ENCODE results near the gene TGFBR3L. TPM values are rescaled to one million over a fixed set of nuclear protein-coding genes. Genes with fewer than 3 reads are reported as not detected.

The TGFBR3L gene
- total RNA-seq, 1 experiment from 2014 or later: 4.1 TPM

- POLR2A ChIA-PET: no interaction called here
- Mint-ChIP-seq H3K9me3 (no peaks in the 10 kb centered on the region), H3K27ac (no peak overlapping the region), H3K4me1 (peaks cover 2% of the 10 kb centered on the region; the same call in 1 of the 2 replicates), H3K27me3 (ENCODE audit: low read depth) (no peaks in the 10 kb centered on the region), H3K36me3 (peaks cover 28% of the 10 kb centered on the region), H3K4me3 (no peak overlapping the region)
- DNase-seq (ENCODE audit: low spot score): no peak
- CTCF ChIA-PET: interaction anchor here (0.6 to 2.5 kb wide), 5 partner anchors 11 to 322 kb away, joined by 3 to 43 read pairs (median 4); partner anchors contain the start of genes SNAPC2 and TIMM44
- TF ChIP-seq RORB (CRISPR knock-in tag; IDR thresholded peaks at IDR 0.05): no peak
- no peak for TF ChIP-seq TEAD4 (CRISPR knock-in tag; IDR thresholded peaks at IDR 0.05)
- no peak for TF ChIP-seq PRDM15 (CRISPR knock-in tag; IDR thresholded peaks at IDR 0.05)
- no peak for TF ChIP-seq OVOL2 (CRISPR knock-in tag; IDR thresholded peaks at IDR 0.05; ENCODE audit: borderline replicate concordance)
- TF ChIP-seq E2F1 (CRISPR knock-in tag; IDR thresholded peaks at IDR 0.05): no peak
- ATAC-seq: no peak
Measured at GRCh38 chr19:7931221-7932061, 16.8 kb downstream of the TGFBR3L start.

- Mint-ChIP-seq H3K4me1 (no peaks in the 10 kb centered on the region), H3K27ac (no peak overlapping the region), H3K36me3 (peaks cover 34% of the 10 kb centered on the region), H3K9me3 (no peaks in the 10 kb centered on the region), H3K27me3 (ENCODE audit: low read depth) (no peaks in the 10 kb centered on the region), H3K4me3 (no peak overlapping the region)
- POLR2A ChIA-PET: no interaction called here
- CTCF ChIA-PET: interaction anchor here (1.2 to 1.6 kb wide), 3 partner anchors 12 to 74 kb away, joined by 3 to 4 read pairs (median 3); partner anchors contain the start of gene TIMM44
- no peak for ATAC-seq
- DNase-seq (ENCODE audit: low spot score): no peak
- TF ChIP-seq ZNF532 (CRISPR knock-in tag; IDR thresholded peaks at IDR 0.05; ENCODE audit: borderline replicate concordance) (no peak), ZBTB43 (CRISPR knock-in tag; IDR thresholded peaks at IDR 0.05) (no peak), ZNF671 (CRISPR knock-in tag; IDR thresholded peaks at IDR 0.05) (no peak), AFF4 (CRISPR knock-in tag; IDR thresholded peaks at IDR 0.05; ENCODE audit: borderline replicate concordance) (no peak), ZSCAN18 (CRISPR knock-in tag; IDR thresholded peaks at IDR 0.05) (no peak), ELF4 (CRISPR knock-in tag; IDR thresholded peaks at IDR 0.05; ENCODE audit: low read depth) (no peak), TEAD4 (CRISPR knock-in tag; IDR thresholded peaks at IDR 0.05) (no peak), NFE2L1 (CRISPR knock-in tag; IDR thresholded peaks at IDR 0.05) (no peak), PRRX2 (CRISPR knock-in tag; IDR thresholded peaks at IDR 0.05) (no peak), JUN (CRISPR knock-in tag; IDR thresholded peaks at IDR 0.05) (no peak), KAT7 (CRISPR knock-in tag; IDR thresholded peaks at IDR 0.05; ENCODE audit: borderline replicate concordance) (no peak), NFATC4 (CRISPR knock-in tag; IDR thresholded peaks at IDR 0.05) (no peak), CREB1 (CRISPR knock-in tag; IDR thresholded peaks at IDR 0.05) (no peak)
Measured at GRCh38 chr19:7932276-7932929, 17.8 kb downstream of the TGFBR3L start.
